ENCODE data around the gene OPCML.

The OPCML gene

GRCh38 chr11:132640952-132641351, 891.3 kb downstream of the OPCML start:
- H3K9ac ChIP-seq (ENCODE audit: low read depth, low read length, poor library complexity, severe bottlenecking): no peak overlapping the region
- no peaks in the 10 kb centered on the region for H3K36me3 ChIP-seq (ENCODE audit: insufficient read depth, low read length)
- no peaks in the 10 kb centered on the region for H3K79me2 ChIP-seq (ENCODE audit: insufficient read depth, low read length)
- no peaks in the 10 kb centered on the region for H3F3A ChIP-seq (ENCODE audit: low read depth)
- no peaks in the 10 kb centered on the region for H3K27me3 ChIP-seq (ENCODE audit: insufficient read depth, low read length, poor library complexity, severe bottlenecking)
- H3K4me2 ChIP-seq (ENCODE audit: low read depth, low read length, poor library complexity, severe bottlenecking): no peak overlapping the region
- H3K4me1 ChIP-seq (ENCODE audit: insufficient read depth, low read length, poor library complexity, severe bottlenecking): no peaks in the 10 kb centered on the region
- H2AFZ ChIP-seq (ENCODE audit: low read length): no peak overlapping the region
- TF ChIP-seq EZH2phosphoT487 (IDR thresholded peaks at IDR 0.05; ENCODE audit: borderline replicate concordance): no peak
- TF ChIP-seq CTCF (conservative IDR thresholded peaks at IDR 0.05; ENCODE audit: low read length): no peak
- H3K9me2 ChIP-seq (replicated peaks; ENCODE audit: low read depth, low read length): no peaks in the 10 kb centered on the region
- no peak overlapping the region for H3K4me3 ChIP-seq (ENCODE audit: low read length, poor library complexity, severe bottlenecking)
- H4K20me1 ChIP-seq (ENCODE audit: insufficient read depth, low read length, poor library complexity, severe bottlenecking): no peaks in the 10 kb centered on the region
- peaks cover 3% of the 10 kb centered on the region; the same call in 1 of the 2 replicates for H3K9me3 ChIP-seq (ENCODE audit: insufficient read depth, low read depth, low read length)

GRCh38 chr11:132639986-132640385, 892.3 kb downstream of the OPCML start:
- Histone ChIP-seq H4K20me1 (ENCODE audit: insufficient read depth, low read length, poor library complexity, severe bottlenecking) (no peaks in the 10 kb centered on the region), H3F3A (ENCODE audit: low read depth) (no peaks in the 10 kb centered on the region), H3K9me3 (ENCODE audit: insufficient read depth, low read depth, low read length) (peaks cover 3% of the 10 kb centered on the region; the same call in 1 of the 2 replicates), H3K9ac (ENCODE audit: low read depth, low read length, poor library complexity, severe bottlenecking) (no peak overlapping the region), H3K27me3 (ENCODE audit: insufficient read depth, low read length, poor library complexity, severe bottlenecking) (no peaks in the 10 kb centered on the region), H3K36me3 (ENCODE audit: insufficient read depth, low read length) (no peaks in the 10 kb centered on the region), H3K9me2 (replicated peaks; ENCODE audit: low read depth, low read length) (no peaks in the 10 kb centered on the region), H2AFZ (ENCODE audit: low read length) (no peak overlapping the region), H3K4me1 (ENCODE audit: insufficient read depth, low read length, poor library complexity, severe bottlenecking) (no peaks in the 10 kb centered on the region), H3K79me2 (ENCODE audit: insufficient read depth, low read length) (no peaks in the 10 kb centered on the region), H3K4me3 (ENCODE audit: low read length, poor library complexity, severe bottlenecking) (no peak overlapping the region), H3K4me2 (ENCODE audit: low read depth, low read length, poor library complexity, severe bottlenecking) (no peak overlapping the region)
- TF ChIP-seq CTCF (conservative IDR thresholded peaks at IDR 0.05; ENCODE audit: low read length) (no peak), EZH2phosphoT487 (IDR thresholded peaks at IDR 0.05; ENCODE audit: borderline replicate concordance) (no peak)

- no peaks in the 10 kb centered on the region for H3K79me2 ChIP-seq (ENCODE audit: insufficient read depth, low read length)
- no peaks in the 10 kb centered on the region for H4K20me1 ChIP-seq (ENCODE audit: insufficient read depth, low read length, poor library complexity, severe bottlenecking)
- peaks cover 3% of the 10 kb centered on the region; the same call in 1 of the 2 replicates for H3K9me3 ChIP-seq (ENCODE audit: insufficient read depth, low read depth, low read length)
These were observed 892.9 kb downstream of the OPCML start for GRCh38 chr11:132639403-132639802.

More at GRCh38 chr11:132639403-132639802, 892.9 kb downstream of the OPCML start:
- H3K4me1 ChIP-seq (ENCODE audit: insufficient read depth, low read length, poor library complexity, severe bottlenecking): no peaks in the 10 kb centered on the region
- no peak overlapping the region for H2AFZ ChIP-seq (ENCODE audit: low read length)
- no peak for TF ChIP-seq CTCF (conservative IDR thresholded peaks at IDR 0.05; ENCODE audit: low read length)
- no peak for TF ChIP-seq EZH2phosphoT487 (IDR thresholded peaks at IDR 0.05; ENCODE audit: borderline replicate concordance)
- H3K9ac ChIP-seq (ENCODE audit: low read depth, low read length, poor library complexity, severe bottlenecking): no peak overlapping the region
- no peaks in the 10 kb centered on the region for H3F3A ChIP-seq (ENCODE audit: low read depth)
- no peaks in the 10 kb centered on the region for H3K9me2 ChIP-seq (replicated peaks; ENCODE audit: low read depth, low read length)
- no peaks in the 10 kb centered on the region for H3K36me3 ChIP-seq (ENCODE audit: insufficient read depth, low read length)
- no peaks in the 10 kb centered on the region for H3K27me3 ChIP-seq (ENCODE audit: insufficient read depth, low read length, poor library complexity, severe bottlenecking)
- H3K4me3 ChIP-seq (ENCODE audit: low read length, poor library complexity, severe bottlenecking): no peak overlapping the region
- no peak overlapping the region for H3K4me2 ChIP-seq (ENCODE audit: low read depth, low read length, poor library complexity, severe bottlenecking)
